Measurements from ENCODE around the gene MMP7.

MMP7 gene

GRCh38 chr11:102489186-102490145 lies 41.1 kb downstream of the MMP7 start:
- Histone ChIP-seq H3K36me3 (ENCODE audit: control insufficient read depth, insufficient read depth, low read length) (no peaks in the 10 kb centered on the region), H3K9ac (ENCODE audit: low read depth, low read length) (no peak overlapping the region), H3K4me3 (ENCODE audit: low read depth, low read length) (no peak overlapping the region)

GRCh38 chr11:102488208-102488607 lies 42.3 kb downstream of the MMP7 start:
- Histone ChIP-seq H3K4me1 (ENCODE audit: control insufficient read depth, insufficient read depth, low read length) (no peaks in the 10 kb centered on the region), H3K9ac (ENCODE audit: low read depth, low read length) (no peak overlapping the region), H3K27me3 (ENCODE audit: control insufficient read depth, insufficient read depth, low read length) (no peaks in the 10 kb centered on the region), H3K9me3 (ENCODE audit: control insufficient read depth, insufficient read depth, low read length) (no peaks in the 10 kb centered on the region), H3K36me3 (ENCODE audit: control insufficient read depth, insufficient read depth, low read length) (no peaks in the 10 kb centered on the region), H3K4me3 (ENCODE audit: low read depth, low read length) (no peak overlapping the region)

More at GRCh38 chr11:102489186-102490145, 41.1 kb downstream of the MMP7 start:
- no peaks in the 10 kb centered on the region for H3K4me1 ChIP-seq (ENCODE audit: control insufficient read depth, insufficient read depth, low read length)
- no peaks in the 10 kb centered on the region for H3K27me3 ChIP-seq (ENCODE audit: control insufficient read depth, insufficient read depth, low read length)
- H3K9me3 ChIP-seq (ENCODE audit: control insufficient read depth, insufficient read depth, low read length), result no peaks in the 10 kb centered on the region

GRCh38 chr11:102487214-102487613 lies 43.3 kb downstream of the MMP7 start:
- no peaks in the 10 kb centered on the region for H3K9me3 ChIP-seq (ENCODE audit: control insufficient read depth, insufficient read depth, low read length)
- H3K36me3 ChIP-seq (ENCODE audit: control insufficient read depth, insufficient read depth, low read length), result no peaks in the 10 kb centered on the region
- H3K9ac ChIP-seq (ENCODE audit: low read depth, low read length), result no peak overlapping the region
- no peaks in the 10 kb centered on the region for H3K4me1 ChIP-seq (ENCODE audit: control insufficient read depth, insufficient read depth, low read length)
- H3K4me3 ChIP-seq (ENCODE audit: low read depth, low read length), result no peak overlapping the region
- H3K27me3 ChIP-seq (ENCODE audit: control insufficient read depth, insufficient read depth, low read length), result no peaks in the 10 kb centered on the region

- no peaks in the 10 kb centered on the region for H3K4me1 ChIP-seq (ENCODE audit: control insufficient read depth, insufficient read depth, low read length)
- no peaks in the 10 kb centered on the region for H3K27me3 ChIP-seq (ENCODE audit: control insufficient read depth, insufficient read depth, low read length)
- no peak overlapping the region for H3K4me3 ChIP-seq (ENCODE audit: low read depth, low read length)
- H3K9me3 ChIP-seq (ENCODE audit: control insufficient read depth, insufficient read depth, low read length), result no peaks in the 10 kb centered on the region
- no peaks in the 10 kb centered on the region for H3K36me3 ChIP-seq (ENCODE audit: control insufficient read depth, insufficient read depth, low read length)
- no peak overlapping the region for H3K9ac ChIP-seq (ENCODE audit: low read depth, low read length)
Measured at GRCh38 chr11:102486584-102486983, 44.0 kb downstream of the MMP7 start.

- Histone ChIP-seq H3K4me1 (ENCODE audit: control insufficient read depth, insufficient read depth, low read length) (no peaks in the 10 kb centered on the region), H3K27me3 (ENCODE audit: control insufficient read depth, insufficient read depth, low read length) (no peaks in the 10 kb centered on the region), H3K4me3 (ENCODE audit: low read depth, low read length) (no peak overlapping the region), H3K9ac (ENCODE audit: low read depth, low read length) (no peak overlapping the region), H3K9me3 (ENCODE audit: control insufficient read depth, insufficient read depth, low read length) (no peaks in the 10 kb centered on the region), H3K36me3 (ENCODE audit: control insufficient read depth, insufficient read depth, low read length) (no peaks in the 10 kb centered on the region)
Measured at GRCh38 chr11:102485095-102485722, 45.3 kb downstream of the MMP7 start.

GRCh38 chr11:102482433-102482832 lies 48.1 kb downstream of the MMP7 start:
- peaks cover 7% of the 10 kb centered on the region for H3K4me1 ChIP-seq (ENCODE audit: control insufficient read depth, insufficient read depth, low read length)
- H3K36me3 ChIP-seq (ENCODE audit: control insufficient read depth, insufficient read depth, low read length), result no peaks in the 10 kb centered on the region
- H3K9ac ChIP-seq (ENCODE audit: low read depth, low read length), result no peak overlapping the region
- H3K4me3 ChIP-seq (ENCODE audit: low read depth, low read length), result no peak overlapping the region
- H3K27me3 ChIP-seq (ENCODE audit: control insufficient read depth, insufficient read depth, low read length), result no peaks in the 10 kb centered on the region
- no peaks in the 10 kb centered on the region for H3K9me3 ChIP-seq (ENCODE audit: control insufficient read depth, insufficient read depth, low read length)

GRCh38 chr11:102479733-102480132 lies 50.8 kb downstream of the MMP7 start:
- Histone ChIP-seq H3K27me3 (ENCODE audit: control insufficient read depth, insufficient read depth, low read length) (no peaks in the 10 kb centered on the region), H3K9ac (ENCODE audit: low read depth, low read length) (no peak overlapping the region), H3K9me3 (ENCODE audit: control insufficient read depth, insufficient read depth, low read length) (no peaks in the 10 kb centered on the region), H3K4me1 (ENCODE audit: control insufficient read depth, insufficient read depth, low read length) (peaks cover 9% of the 10 kb centered on the region), H3K36me3 (ENCODE audit: control insufficient read depth, insufficient read depth, low read length) (no peaks in the 10 kb centered on the region), H3K4me3 (ENCODE audit: low read depth, low read length) (no peak overlapping the region)

GRCh38 chr11:102478673-102479299 lies 51.8 kb downstream of the MMP7 start:
- Histone ChIP-seq H3K9me3 (ENCODE audit: control insufficient read depth, insufficient read depth, low read length) (no peaks in the 10 kb centered on the region), H3K27me3 (ENCODE audit: control insufficient read depth, insufficient read depth, low read length) (no peaks in the 10 kb centered on the region), H3K4me3 (ENCODE audit: low read depth, low read length) (no peak overlapping the region), H3K9ac (ENCODE audit: low read depth, low read length) (no peak overlapping the region), H3K4me1 (ENCODE audit: control insufficient read depth, insufficient read depth, low read length) (peaks cover 9% of the 10 kb centered on the region), H3K36me3 (ENCODE audit: control insufficient read depth, insufficient read depth, low read length) (no peaks in the 10 kb centered on the region)

- H3K4me3 ChIP-seq (ENCODE audit: low read depth, low read length), result no peak overlapping the region
- H3K4me1 ChIP-seq (ENCODE audit: control insufficient read depth, insufficient read depth, low read length), result peaks cover 9% of the 10 kb centered on the region
- H3K9me3 ChIP-seq (ENCODE audit: control insufficient read depth, insufficient read depth, low read length), result no peaks in the 10 kb centered on the region
- H3K9ac ChIP-seq (ENCODE audit: low read depth, low read length), result no peak overlapping the region
- H3K27me3 ChIP-seq (ENCODE audit: control insufficient read depth, insufficient read depth, low read length), result no peaks in the 10 kb centered on the region
- no peaks in the 10 kb centered on the region for H3K36me3 ChIP-seq (ENCODE audit: control insufficient read depth, insufficient read depth, low read length)
Measured at GRCh38 chr11:102476812-102477211, 53.7 kb downstream of the MMP7 start.

- H3K4me3 ChIP-seq (ENCODE audit: low read depth, low read length), result no peak overlapping the region
- no peaks in the 10 kb centered on the region for H3K36me3 ChIP-seq (ENCODE audit: control insufficient read depth, insufficient read depth, low read length)
- no peaks in the 10 kb centered on the region for H3K9me3 ChIP-seq (ENCODE audit: control insufficient read depth, insufficient read depth, low read length)
- no peaks in the 10 kb centered on the region for H3K27me3 ChIP-seq (ENCODE audit: control insufficient read depth, insufficient read depth, low read length)
- no peak overlapping the region for H3K9ac ChIP-seq (ENCODE audit: low read depth, low read length)
- H3K4me1 ChIP-seq (ENCODE audit: control insufficient read depth, insufficient read depth, low read length), result peaks cover 9% of the 10 kb centered on the region
Measured at GRCh38 chr11:102476069-102476468, 54.5 kb downstream of the MMP7 start.

- no peaks in the 10 kb centered on the region for H3K36me3 ChIP-seq (ENCODE audit: control insufficient read depth, insufficient read depth, low read length)
- H3K9ac ChIP-seq (ENCODE audit: low read depth, low read length), result no peak overlapping the region
- no peak overlapping the region for H3K4me3 ChIP-seq (ENCODE audit: low read depth, low read length)
- peaks cover 2% of the 10 kb centered on the region for H3K4me1 ChIP-seq (ENCODE audit: control insufficient read depth, insufficient read depth, low read length)
- H3K27me3 ChIP-seq (ENCODE audit: control insufficient read depth, insufficient read depth, low read length), result no peaks in the 10 kb centered on the region
- no peaks in the 10 kb centered on the region for H3K9me3 ChIP-seq (ENCODE audit: control insufficient read depth, insufficient read depth, low read length)
Measured at GRCh38 chr11:102473543-102473942, 57.0 kb downstream of the MMP7 start.

Measured in iPS-15b (cell line).